CD4-positive, alpha-beta T cell treated with Interleukin-4 for 4 hours (primary cell): ENCODE results near the gene OR52I1.

Source experiments
- DNase-seq: peaks from one replicate; pipeline ENCODE4 v3.0.0-alpha.2; 2020

OR52I1 gene

GRCh38 chr11:4593739-4594138, at the start of gene OR52I1:
Gene OR52I1 (plus strand): TSS chr11:4594039. CDS start chr11:4594039, 0 bp downstream.
- DNase-seq, result no peak

- no peak for DNase-seq
Measured at GRCh38 chr11:4544891-4545290, 48.9 kb upstream of the OR52I1 start, which contains the start of gene OR52M1. Gene OR52M1 (plus strand): TSS chr11:4545191. CDS start chr11:4545191, 0 bp downstream.

- DNase-seq, result no peak
Measured at GRCh38 chr11:4546878-4547277, 47.0 kb upstream of the OR52I1 start.

- no peak for DNase-seq
Measured at GRCh38 chr11:4547416-4547815, 46.4 kb upstream of the OR52I1 start.

- DNase-seq, result no peak
Measured at GRCh38 chr11:4551346-4551979, 42.4 kb upstream of the OR52I1 start.

GRCh38 chr11:4559527-4560440, 34.1 kb upstream of the OR52I1 start:
- DNase-seq, result no peak

- no peak for DNase-seq
Measured at GRCh38 chr11:4560467-4560866, 33.4 kb upstream of the OR52I1 start.

GRCh38 chr11:4565371-4565770, 28.5 kb upstream of the OR52I1 start:
- no peak for DNase-seq

- no peak for DNase-seq
Measured at GRCh38 chr11:4569075-4569474, 24.8 kb upstream of the OR52I1 start.

GRCh38 chr11:4576880-4577279, 17.0 kb upstream of the OR52I1 start:
- no peak for DNase-seq

- no peak for DNase-seq
Measured at GRCh38 chr11:4577761-4578160, 16.1 kb upstream of the OR52I1 start.

GRCh38 chr11:4578624-4579023, 15.2 kb upstream of the OR52I1 start:
- DNase-seq, result no peak

- no peak for DNase-seq
Measured at GRCh38 chr11:4580124-4580523, 13.7 kb upstream of the OR52I1 start.

- DNase-seq, result no peak
Measured at GRCh38 chr11:4581443-4581842, 12.4 kb upstream of the OR52I1 start, which contains the start of gene OR52I2. Gene OR52I2 (plus strand): TSS chr11:4581743.

- no peak for DNase-seq
Measured at GRCh38 chr11:4589017-4589416, 4.8 kb upstream of the OR52I1 start.

- no peak for DNase-seq
Measured at GRCh38 chr11:4605057-4605456, 11.2 kb downstream of the OR52I1 start.

GRCh38 chr11:4606231-4607015, 12.6 kb downstream of the OR52I1 start:
- DNase-seq, result no peak

- no peak for DNase-seq
Measured at GRCh38 chr11:4607096-4607495, 13.3 kb downstream of the OR52I1 start.

GRCh38 chr11:4607781-4608666, 14.2 kb downstream of the OR52I1 start, which contains the start of gene TRIM68:
Gene TRIM68 (minus strand): TSS chr11:4608231. CDS start chr11:4605504, 2,727 bp downstream.
- peak; percentile 95 for DNase-seq

- peak; percentile 25 for DNase-seq
Measured at GRCh38 chr11:4610258-4610935, 16.6 kb downstream of the OR52I1 start.

- no peak for DNase-seq
Measured at GRCh38 chr11:4611986-4612385, 18.1 kb downstream of the OR52I1 start.
